Fibroblast of lung (primary cell): Measurements from ENCODE around the gene ATP1A2.

Source experiments
- CTCF ChIP-seq, 2 donors: IDR thresholded peaks in 1 of 2; conservative IDR thresholded peaks in 1 of 2; 1 replicate in 1 of 2; 2 replicates in 1 of 2; pipeline ENCODE4 v1.5.1; 2011 to 2012; ENCODE audit warnings: low read length in 2 of 2, control low read depth in 1 of 2, inconsistent platforms in 1 of 2, low read depth in 1 of 2, mild to moderate bottlenecking in 1 of 2
- EZH2 ChIP-seq: IDR thresholded peaks from 2 replicates; pipeline ENCODE4 v1.5.1; 2012; ENCODE audit warnings: low read length, control low read depth, mild to moderate bottlenecking; ENCODE audit errors: missing control alignments

GRCh38 chr1:160169553-160170399 lies 54.2 kb downstream of the ATP1A2 start:
- TF ChIP-seq CTCF (conservative IDR thresholded peaks at IDR 0.05 in 1 of 2, IDR thresholded peaks at IDR 0.05 in 1 of 2; ENCODE audit: low read depth in 1 of 2, low read length in 2 of 2) (no peak), EZH2 (no peak)
